C4-2B (cell line): ENCODE results near the gene RIMBP2.

Source experiments
- ZFX ChIP-seq: fragments of 450-650 bp; IDR thresholded peaks from 2 replicates; pipeline ENCODE4 v1.6.1; 2017
- TF ChIP-seq, protein P1 (sequence below): fragments of 450-650 bp; conservative IDR thresholded peaks from 2 replicates; pipeline ENCODE4 v1.5.1; 2017; ENCODE audit warnings: mild to moderate bottlenecking

GRCh38 chr12:130372936-130373335 lies 343.2 kb downstream of the RIMBP2 start:
- TF ChIP-seq, protein P1, sequence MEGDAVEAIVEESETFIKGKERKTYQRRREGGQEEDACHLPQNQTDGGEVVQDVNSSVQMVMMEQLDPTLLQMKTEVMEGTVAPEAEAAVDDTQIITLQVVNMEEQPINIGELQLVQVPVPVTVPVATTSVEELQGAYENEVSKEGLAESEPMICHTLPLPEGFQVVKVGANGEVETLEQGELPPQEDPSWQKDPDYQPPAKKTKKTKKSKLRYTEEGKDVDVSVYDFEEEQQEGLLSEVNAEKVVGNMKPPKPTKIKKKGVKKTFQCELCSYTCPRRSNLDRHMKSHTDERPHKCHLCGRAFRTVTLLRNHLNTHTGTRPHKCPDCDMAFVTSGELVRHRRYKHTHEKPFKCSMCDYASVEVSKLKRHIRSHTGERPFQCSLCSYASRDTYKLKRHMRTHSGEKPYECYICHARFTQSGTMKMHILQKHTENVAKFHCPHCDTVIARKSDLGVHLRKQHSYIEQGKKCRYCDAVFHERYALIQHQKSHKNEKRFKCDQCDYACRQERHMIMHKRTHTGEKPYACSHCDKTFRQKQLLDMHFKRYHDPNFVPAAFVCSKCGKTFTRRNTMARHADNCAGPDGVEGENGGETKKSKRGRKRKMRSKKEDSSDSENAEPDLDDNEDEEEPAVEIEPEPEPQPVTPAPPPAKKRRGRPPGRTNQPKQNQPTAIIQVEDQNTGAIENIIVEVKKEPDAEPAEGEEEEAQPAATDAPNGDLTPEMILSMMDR, result no peak
- no peak for TF ChIP-seq ZFX
